GM23248 (cell line): Measurements from ENCODE around the gene ADGRA3. TPM values are rescaled to one million over a fixed set of nuclear protein-coding genes. Genes with fewer than 3 reads are reported as not detected.

ENCODE experiments used
- DNase-seq: peaks from one replicate; pipeline ENCODE4 v3.0.0-alpha.2; 2015
- H2AFZ ChIP-seq: fragments of 200-600 bp; sonication (generic); 2 replicates; pipeline ENCODE4 v1.6.1; 2016; ENCODE audit warnings: antibody characterized with exemption
- H3F3A ChIP-seq: fragments of 200-600 bp; sonication (generic); 2 replicates; pipeline ENCODE4 v1.6.1; 2016; ENCODE audit warnings: mild to moderate bottlenecking, antibody characterized with exemption, mixed run types; ENCODE audit not compliant: insufficient read depth
- H3K27ac ChIP-seq: fragments of 200-600 bp; sonication (generic); 2 replicates; pipeline ENCODE4 v1.5.1; 2016; ENCODE audit warnings: mild to moderate bottlenecking
- H3K27me3 ChIP-seq: fragments of 200-600 bp; sonication (generic); replicated peaks from 2 replicates; pipeline ENCODE4 v1.6.1; 2016; ENCODE audit warnings: mild to moderate bottlenecking; ENCODE audit not compliant: insufficient read depth
- H3K36me3 ChIP-seq: fragments of 200-600 bp; sonication (generic); 2 replicates; pipeline ENCODE4 v1.6.1; 2016; ENCODE audit warnings: low read depth, mild to moderate bottlenecking
- H3K4me1 ChIP-seq: fragments of 200-600 bp; sonication (generic); 2 replicates; pipeline ENCODE4 v1.6.1; 2016; ENCODE audit warnings: mild to moderate bottlenecking; ENCODE audit not compliant: insufficient read depth
- H3K4me2 ChIP-seq: fragments of 200-600 bp; sonication (generic); one replicate; pipeline ENCODE4 v1.6.1; 2016; ENCODE audit warnings: mild to moderate bottlenecking; ENCODE audit not compliant: unreplicated experiment
- H3K4me3 ChIP-seq: fragments of 200-600 bp; sonication (generic); 2 replicates; pipeline ENCODE4 v1.5.1; 2016; ENCODE audit warnings: mild to moderate bottlenecking
- H3K79me2 ChIP-seq: fragments of 200-600 bp; sonication (generic); 2 replicates; pipeline ENCODE4 v1.6.1; 2016; ENCODE audit warnings: mild to moderate bottlenecking; ENCODE audit not compliant: insufficient read depth
- H3K9ac ChIP-seq: fragments of 200-600 bp; sonication (generic); 2 replicates; pipeline ENCODE4 v1.6.1; 2016; ENCODE audit warnings: mild to moderate bottlenecking
- H3K9me2 ChIP-seq: fragments of 200-600 bp; sonication (generic); 2 replicates; pipeline ENCODE4 v1.6.1; 2016; ENCODE audit warnings: mixed run types, mild to moderate bottlenecking, moderate library complexity; ENCODE audit not compliant: insufficient read depth
- H3K9me3 ChIP-seq: fragments of 200-600 bp; sonication (generic); one replicate; pipeline ENCODE4 v1.6.1; 2017; ENCODE audit warnings: low read depth
- H4K20me1 ChIP-seq: fragments of 200-600 bp; sonication (generic); 2 replicates; pipeline ENCODE4 v1.6.0; 2016; ENCODE audit not compliant: insufficient read depth
- EZH2 ChIP-seq: fragments of 200-600 bp; sonication (generic); IDR thresholded peaks from 2 replicates; pipeline ENCODE4 v1.6.1; 2018; ENCODE audit warnings: antibody characterized with exemption, mild to moderate bottlenecking; ENCODE audit not compliant: insufficient read depth, poor library complexity, severe bottlenecking
- EZH2phosphoT487 ChIP-seq: fragments of 200-600 bp; sonication (generic); IDR thresholded peaks from 2 replicates; pipeline ENCODE4 v1.6.1; 2018; ENCODE audit warnings: antibody characterized with exemption, moderate library complexity, mild to moderate bottlenecking, low read depth; ENCODE audit not compliant: insufficient read depth
- WGBS, 2 experiments: methylation state at CpG; one replicate each; pipeline ENCODE4 v1.1.6; 2015 to 2017; ENCODE audit warnings: low lambda C conversion rate in 2 of 2, low coverage in 1 of 2; ENCODE audit errors: missing lambda C conversion rate in 2 of 2; 5-methylcytosine and 5-hydroxymethylcytosine counted together
- in situ Hi-C: fragments of 300-500 bp; cut with MboI; formaldehyde crosslinking; loops from 2 replicates; pipeline ENCODE4 v1.15.0; 2020
- polyA plus RNA-seq: library from polyadenylated mRNA; unstranded; fragments of >200 nt; fragmentation: Nextera tagmentation; extraction: Ambion mirVana; gene quantifications from 2 replicates; pipeline ENCODE4 v1.2.1, GENCODE V29; 2016
- total RNA-seq: library from RNA; depleted of rRNA; stranded (reverse); fragments of >200 nt; shearing (Covaris generic); gene quantifications from 2 replicates; pipeline ENCODE4 v1.2.3, GENCODE V29; 2014

The ADGRA3 gene
- total and polyA plus RNA-seq, 2 experiments from 2014 or later = 1.1 to 7.8 TPM

- Histone ChIP-seq H3K9me2 (no peaks in the 10 kb centered on the region), H3K4me2 (no peak overlapping the region), H3K9ac (no peak overlapping the region), H3K36me3 (no peaks in the 10 kb centered on the region), H2AFZ (no peak overlapping the region), H4K20me1 (no peaks in the 10 kb centered on the region), H3K27ac (no peak overlapping the region), H3K4me3 (no peak overlapping the region), H3F3A (no peaks in the 10 kb centered on the region), H3K9me3 (no peaks in the 10 kb centered on the region), H3K79me2 (no peaks in the 10 kb centered on the region), H3K27me3 (no peaks in the 10 kb centered on the region), H3K4me1 (no peaks in the 10 kb centered on the region)
- TF ChIP-seq EZH2phosphoT487 (no peak), EZH2 (no peak)
- no peak for DNase-seq
- in situ Hi-C loops = no loop called here
- 87 to 90% methylated on average over 4 of the region's 4 CpGs for WGBS, 2 experiments
Observed at GRCh38 chr4:22465349-22465748, 50.5 kb downstream of the ADGRA3 start.

DNA sequence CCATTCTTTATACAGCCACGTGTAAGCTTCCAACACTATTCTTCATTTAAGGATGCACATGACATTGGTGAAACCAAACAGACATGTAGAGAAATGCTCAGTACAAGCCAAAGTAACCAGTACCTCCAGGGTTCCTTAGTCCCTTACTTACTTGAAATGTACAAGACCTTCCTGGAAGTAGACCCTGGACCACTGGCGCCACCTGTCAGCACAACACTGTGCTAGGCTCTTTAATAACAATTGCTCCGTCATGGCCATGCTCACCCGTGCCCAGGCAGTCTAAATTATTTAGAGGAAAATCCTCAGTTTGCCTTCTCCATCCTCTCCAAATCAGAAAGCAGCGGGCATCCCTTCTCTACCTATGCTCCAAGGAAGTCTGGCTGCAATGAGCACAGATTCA, 52.7 kb downstream of the ADGRA3 start:
- no peak overlapping the region for H3K4me3 ChIP-seq
- 86 to 88% methylated on average over 5 of the region's 5 CpGs for WGBS, 2 experiments
- H3K9ac ChIP-seq = no peak overlapping the region
- H3K4me2 ChIP-seq = no peak overlapping the region
- H3K27ac ChIP-seq = no peak overlapping the region
- in situ Hi-C loops = no loop called here
- no peaks in the 10 kb centered on the region for H3K9me2 ChIP-seq
- no peaks in the 10 kb centered on the region for H3K36me3 ChIP-seq
- H3K79me2 ChIP-seq = no peaks in the 10 kb centered on the region
- TF ChIP-seq EZH2 = no peak
- no peak for TF ChIP-seq EZH2phosphoT487
- no peaks in the 10 kb centered on the region for H4K20me1 ChIP-seq
- H3F3A ChIP-seq = no peaks in the 10 kb centered on the region
- H3K4me1 ChIP-seq = no peaks in the 10 kb centered on the region
- no peak for DNase-seq
- no peaks in the 10 kb centered on the region for H3K27me3 ChIP-seq
- H3K9me3 ChIP-seq = no peaks in the 10 kb centered on the region
- no peak overlapping the region for H2AFZ ChIP-seq

DNA sequence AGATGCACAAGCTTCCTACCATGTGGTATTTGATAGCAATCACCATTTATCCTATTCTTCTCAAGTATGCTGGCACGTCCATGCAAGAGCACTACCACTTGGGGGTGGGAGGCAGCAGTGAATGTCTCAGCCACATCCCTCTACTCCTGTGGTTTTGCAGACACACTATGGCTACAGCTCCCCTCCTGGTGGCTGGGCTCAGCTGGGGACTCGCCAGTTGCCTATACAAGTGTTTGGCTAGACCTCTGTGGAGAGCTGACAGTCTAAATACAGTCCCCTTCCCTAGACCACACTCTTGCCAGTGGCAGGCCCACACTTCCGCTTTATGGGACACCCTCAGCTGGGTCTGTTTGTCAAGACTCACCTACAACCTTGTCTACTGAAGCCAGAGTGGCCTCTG, 53.2 kb downstream of the ADGRA3 start:
- 81 to 83% methylated on average over 3 of the region's 3 CpGs for WGBS, 2 experiments
- in situ Hi-C loops = no loop called here
- no peak for DNase-seq

DNA sequence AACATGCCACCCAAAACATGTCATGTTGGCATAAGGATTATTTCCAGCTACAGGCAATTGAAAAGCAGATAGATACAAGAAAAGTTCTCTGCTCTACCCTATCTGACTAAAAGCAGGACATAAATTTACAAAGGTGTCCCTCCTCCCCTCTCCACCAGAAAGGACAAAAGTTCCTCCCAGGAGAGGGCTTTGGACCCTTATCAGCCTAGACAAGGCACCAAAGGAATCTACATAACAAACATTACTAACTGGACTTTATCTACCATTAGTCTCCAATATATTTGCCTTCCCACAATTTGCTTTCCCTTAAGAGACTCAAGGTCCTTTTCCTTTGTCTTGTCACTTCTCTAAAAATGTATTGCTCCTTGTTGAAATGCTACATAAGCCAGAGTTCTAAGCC, 55.6 kb downstream of the ADGRA3 start:
- Histone ChIP-seq H3K4me1 (no peaks in the 10 kb centered on the region), H3F3A (no peaks in the 10 kb centered on the region), H3K27me3 (no peaks in the 10 kb centered on the region), H2AFZ (no peak overlapping the region), H4K20me1 (no peaks in the 10 kb centered on the region), H3K9ac (no peak overlapping the region), H3K9me3 (no peaks in the 10 kb centered on the region), H3K36me3 (no peaks in the 10 kb centered on the region), H3K9me2 (no peaks in the 10 kb centered on the region), H3K4me2 (no peak overlapping the region), H3K79me2 (no peaks in the 10 kb centered on the region), H3K4me3 (no peak overlapping the region), H3K27ac (no peak overlapping the region)
- in situ Hi-C loops = no loop called here
- DNase-seq = no peak
- TF ChIP-seq EZH2phosphoT487 = no peak
- TF ChIP-seq EZH2 = no peak

More for the DNA sequence above, 53.2 kb downstream of the ADGRA3 start:
- H3K9ac ChIP-seq = no peak overlapping the region
- H2AFZ ChIP-seq = no peak overlapping the region
- no peaks in the 10 kb centered on the region for H3K4me1 ChIP-seq
- no peak overlapping the region for H3K4me2 ChIP-seq
- H3K27me3 ChIP-seq = no peaks in the 10 kb centered on the region
- no peak overlapping the region for H3K27ac ChIP-seq
- no peaks in the 10 kb centered on the region for H3F3A ChIP-seq
- H3K4me3 ChIP-seq = no peak overlapping the region
- TF ChIP-seq EZH2phosphoT487 = no peak
- no peaks in the 10 kb centered on the region for H4K20me1 ChIP-seq
- no peaks in the 10 kb centered on the region for H3K36me3 ChIP-seq
- H3K9me2 ChIP-seq = no peaks in the 10 kb centered on the region
- H3K79me2 ChIP-seq = no peaks in the 10 kb centered on the region
- no peaks in the 10 kb centered on the region for H3K9me3 ChIP-seq

GRCh38 chr4:22458098-22458497, 57.8 kb downstream of the ADGRA3 start:
- no peaks in the 10 kb centered on the region for H3F3A ChIP-seq
- no peaks in the 10 kb centered on the region for H3K9me2 ChIP-seq
- no peaks in the 10 kb centered on the region for H3K79me2 ChIP-seq
- no peaks in the 10 kb centered on the region for H4K20me1 ChIP-seq
- in situ Hi-C loops = no loop called here
- no peaks in the 10 kb centered on the region for H3K4me1 ChIP-seq
- 94 to 99% methylated on average over 4 of the region's 4 CpGs for WGBS, 2 experiments
- H3K27ac ChIP-seq = no peak overlapping the region
- no peaks in the 10 kb centered on the region for H3K27me3 ChIP-seq
- H3K4me2 ChIP-seq = no peak overlapping the region
- TF ChIP-seq EZH2phosphoT487 (no peak), EZH2 (no peak)
- H3K9me3 ChIP-seq = no peaks in the 10 kb centered on the region
- H3K9ac ChIP-seq = no peak overlapping the region
- H3K4me3 ChIP-seq = no peak overlapping the region
- H2AFZ ChIP-seq = no peak overlapping the region
- H3K36me3 ChIP-seq = no peaks in the 10 kb centered on the region
- DNase-seq = no peak
